Transverse colon (tissue), 4 donors: ENCODE measurements around the gene ZBTB37.

Experiments used
- EP300 ChIP-seq: sonication (generic); formaldehyde crosslinking; IDR thresholded peaks from one replicate; pipeline ENCODE4 v1.6.1; 2017; ENCODE audit warnings: antibody characterized with exemption, low read depth
- POLR2A ChIP-seq: fragments of 450-650 bp; IDR thresholded peaks from one replicate; pipeline ENCODE4 v1.6.1; 2016; ENCODE audit warnings: antibody characterized with exemption, mild to moderate bottlenecking, moderate library complexity
- POLR2AphosphoS5 ChIP-seq, 3 donors: sonication (generic); formaldehyde crosslinking; IDR thresholded peaks; one replicate each; pipeline ENCODE4 v1.6.1; 2016; ENCODE audit warnings: antibody characterized with exemption in 3 of 3
- TF ChIP-seq, protein P1 (sequence below), 5 experiments: fragments of 200-600 bp in 3 of 5; fragments of 450-650 bp in 2 of 5; sonication (generic) in 3 of 5; IDR thresholded peaks; 1 replicate in 2 of 5; 2 replicates in 3 of 5; pipeline ENCODE4 v1.5.1; 2016 to 2017; ENCODE audit warnings: antibody characterized with exemption in 5 of 5, inconsistent platforms in 3 of 5, mild to moderate bottlenecking in 2 of 5, moderate library complexity in 1 of 5

DNA sequence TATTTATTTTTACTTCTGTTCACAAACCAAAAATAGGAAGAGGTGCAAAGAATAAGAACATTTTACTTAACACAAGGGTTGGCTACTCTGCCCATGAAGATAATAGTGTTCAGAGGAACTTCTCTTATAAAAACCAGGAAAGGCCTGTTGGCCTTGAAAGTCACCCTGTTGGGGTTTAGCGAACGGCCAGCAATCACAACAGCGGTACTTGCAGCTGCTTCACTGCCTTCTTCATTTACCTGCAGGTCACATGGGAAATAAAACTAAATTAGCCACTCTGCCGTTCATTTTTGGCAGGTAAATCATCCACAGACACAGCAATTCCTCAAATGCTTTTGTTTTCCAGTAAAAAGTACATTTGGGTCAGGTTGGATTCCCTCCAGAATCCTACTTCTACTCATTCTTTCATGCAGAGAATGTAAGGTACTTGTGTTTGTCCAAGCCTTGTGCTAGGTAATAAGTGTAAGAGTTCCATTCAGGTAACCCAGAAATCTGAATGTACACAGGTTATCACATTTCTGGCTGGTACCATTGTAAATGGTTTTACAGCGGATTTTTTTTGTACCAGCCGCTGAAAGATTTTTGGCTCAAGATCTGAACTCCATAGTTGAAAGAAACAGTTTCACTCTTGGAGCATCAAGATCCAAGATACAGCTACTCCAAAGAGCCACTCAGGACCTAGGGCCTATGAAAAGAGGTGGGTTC, 35.8 kb downstream of the ZBTB37 start:
- TF ChIP-seq, protein P1, sequence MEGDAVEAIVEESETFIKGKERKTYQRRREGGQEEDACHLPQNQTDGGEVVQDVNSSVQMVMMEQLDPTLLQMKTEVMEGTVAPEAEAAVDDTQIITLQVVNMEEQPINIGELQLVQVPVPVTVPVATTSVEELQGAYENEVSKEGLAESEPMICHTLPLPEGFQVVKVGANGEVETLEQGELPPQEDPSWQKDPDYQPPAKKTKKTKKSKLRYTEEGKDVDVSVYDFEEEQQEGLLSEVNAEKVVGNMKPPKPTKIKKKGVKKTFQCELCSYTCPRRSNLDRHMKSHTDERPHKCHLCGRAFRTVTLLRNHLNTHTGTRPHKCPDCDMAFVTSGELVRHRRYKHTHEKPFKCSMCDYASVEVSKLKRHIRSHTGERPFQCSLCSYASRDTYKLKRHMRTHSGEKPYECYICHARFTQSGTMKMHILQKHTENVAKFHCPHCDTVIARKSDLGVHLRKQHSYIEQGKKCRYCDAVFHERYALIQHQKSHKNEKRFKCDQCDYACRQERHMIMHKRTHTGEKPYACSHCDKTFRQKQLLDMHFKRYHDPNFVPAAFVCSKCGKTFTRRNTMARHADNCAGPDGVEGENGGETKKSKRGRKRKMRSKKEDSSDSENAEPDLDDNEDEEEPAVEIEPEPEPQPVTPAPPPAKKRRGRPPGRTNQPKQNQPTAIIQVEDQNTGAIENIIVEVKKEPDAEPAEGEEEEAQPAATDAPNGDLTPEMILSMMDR (IDR thresholded peaks at IDR 0.05), result no peak
- TF ChIP-seq POLR2A (no peak), POLR2AphosphoS5 (IDR thresholded peaks at IDR 0.05) (no peak), EP300 (no peak)
